Stomach smooth muscle (tissue), 2 donors: ENCODE data around the gene GNL1.
"Not testable (repeated sequence)": the region's sequence is repeated elsewhere in the genome, so short reads cannot be mapped to it uniquely, and the experiment has no call there.

ENCODE experiments used
- H3K27ac ChIP-seq: one replicate; pipeline ENCODE4 v1.7.0; 2013; ENCODE audit warnings: mild to moderate bottlenecking, low read length, inconsistent platforms
- H3K27me3 ChIP-seq, 2 donors: one replicate each; pipeline ENCODE4 v1.7.0; 2013; ENCODE audit warnings: low read length in 2 of 2; ENCODE audit not compliant: insufficient read depth in 2 of 2, control insufficient read depth in 1 of 2
- H3K36me3 ChIP-seq, 2 donors: one replicate each; pipeline ENCODE4 v1.7.0; 2013; ENCODE audit warnings: low read length in 2 of 2; ENCODE audit not compliant: control insufficient read depth in 2 of 2, insufficient read depth in 2 of 2
- H3K4me1 ChIP-seq: one replicate; pipeline ENCODE4 v1.7.0; 2013; ENCODE audit warnings: low read length; ENCODE audit not compliant: control insufficient read depth, insufficient read depth
- H3K4me3 ChIP-seq, 2 donors: one replicate each; pipeline ENCODE4 v1.7.0; 2013; ENCODE audit warnings: low read length in 2 of 2
- H3K9ac ChIP-seq, 2 donors: one replicate each; pipeline ENCODE4 v1.7.0; 2013; ENCODE audit warnings: low read length in 2 of 2, mild to moderate bottlenecking in 1 of 2
- H3K9me3 ChIP-seq, 2 donors: one replicate each; pipeline ENCODE4 v1.7.0; 2013; ENCODE audit warnings: low read length in 2 of 2; ENCODE audit not compliant: control insufficient read depth in 2 of 2
- donor health status: healthy.
- donor health status: Pancreatic carcinoma.

Gene GNL1

DNA sequence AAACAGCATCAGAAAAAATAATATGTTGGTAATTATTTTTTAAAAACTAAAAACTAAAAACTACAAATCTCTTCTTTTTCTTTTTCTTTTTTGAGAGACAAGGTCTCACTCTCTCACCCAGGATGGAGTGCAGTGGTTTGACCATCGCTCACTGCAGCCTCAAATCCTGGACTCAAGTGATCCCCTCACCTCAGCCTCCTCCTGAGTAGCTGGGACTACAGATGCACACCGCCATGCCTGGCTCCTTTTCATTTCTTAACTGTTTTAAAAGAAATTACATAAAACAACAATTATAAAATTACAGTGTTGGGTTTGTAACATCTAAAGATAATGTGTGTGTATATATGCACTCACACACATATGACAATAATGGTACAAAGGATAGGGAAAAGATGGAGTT, 42.8 kb downstream of the GNL1 start:
- Histone ChIP-seq H3K4me3 (no peak overlapping the region), H3K4me1 (peaks cover 3% of the 10 kb centered on the region), H3K27ac (no peak overlapping the region), H3K27me3 (peaks cover 0 to 2% of the 10 kb centered on the region in 2 donors), H3K36me3 (no peaks in the 10 kb centered on the region), H3K9me3 (no peaks in the 10 kb centered on the region), H3K9ac (no peak overlapping the region)

DNA sequence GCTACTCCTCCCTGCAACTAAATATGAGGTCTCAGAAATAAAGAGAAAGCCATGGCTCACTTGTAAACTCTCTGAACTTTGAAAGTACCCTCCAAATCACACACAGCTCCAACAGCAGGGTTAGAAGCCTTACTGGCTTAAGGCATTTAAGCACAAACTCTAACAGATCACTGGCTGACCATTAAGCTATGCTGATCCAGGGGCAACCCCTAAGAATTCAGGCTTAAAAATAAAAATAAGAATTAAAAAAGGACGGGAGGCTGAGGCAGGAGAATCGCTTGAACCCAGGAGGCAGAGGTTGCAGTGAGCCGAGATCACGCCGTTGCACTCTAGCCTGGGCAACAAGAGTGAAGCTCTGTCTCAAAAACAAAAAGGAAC, 45.1 kb downstream of the GNL1 start:
- Histone ChIP-seq H3K9me3 (no peaks in the 10 kb centered on the region), H3K36me3 (no peaks in the 10 kb centered on the region), H3K27me3 (peaks cover 2 to 3% of the 10 kb centered on the region in 2 donors), H3K27ac (no peak overlapping the region), H3K4me1 (peaks cover 2% of the 10 kb centered on the region), H3K4me3 (no peak overlapping the region), H3K9ac (no peak overlapping the region)

DNA sequence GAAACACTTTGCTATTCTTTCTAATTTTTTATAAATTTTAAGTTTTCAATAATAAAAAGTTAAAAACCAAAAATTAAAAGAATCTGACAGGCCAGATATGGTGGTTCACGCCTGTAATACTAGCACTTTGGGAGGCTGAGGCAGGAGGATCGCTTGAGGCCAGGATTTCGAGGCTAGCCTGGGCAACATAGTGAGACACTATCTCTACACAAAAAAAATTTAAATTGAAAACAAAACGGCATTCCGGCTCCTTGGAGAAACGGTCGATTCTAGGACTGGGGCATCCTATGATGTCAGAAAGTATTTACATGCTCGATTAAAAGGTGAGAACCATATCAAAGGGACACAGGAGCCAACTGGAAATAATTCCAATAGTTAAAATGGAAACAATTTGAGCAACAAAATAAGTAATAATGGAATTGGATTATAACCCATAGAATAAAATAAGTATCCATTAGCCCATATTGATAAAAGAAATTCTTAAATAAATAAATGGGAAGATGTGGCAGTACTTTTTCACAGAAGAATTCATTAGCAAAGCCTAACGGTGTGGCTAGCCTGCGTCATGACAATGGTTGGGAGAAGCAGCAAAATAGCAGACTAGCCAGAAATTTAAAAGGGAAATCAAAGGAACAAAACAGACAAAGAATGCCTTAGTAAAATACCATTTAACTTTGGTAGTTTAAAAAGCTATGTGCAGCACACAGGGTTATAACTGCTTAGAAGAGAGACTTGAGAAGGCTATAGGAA, 45.7 kb downstream of the GNL1 start:
- Histone ChIP-seq H3K4me1 (no peaks in the 10 kb centered on the region), H3K27me3 (peaks cover 0 to 3% of the 10 kb centered on the region in 2 donors), H3K27ac (no peak overlapping the region), H3K9me3 (no peaks in the 10 kb centered on the region), H3K36me3 (no peaks in the 10 kb centered on the region), H3K9ac (no peak overlapping the region), H3K4me3 (no peak overlapping the region)

DNA sequence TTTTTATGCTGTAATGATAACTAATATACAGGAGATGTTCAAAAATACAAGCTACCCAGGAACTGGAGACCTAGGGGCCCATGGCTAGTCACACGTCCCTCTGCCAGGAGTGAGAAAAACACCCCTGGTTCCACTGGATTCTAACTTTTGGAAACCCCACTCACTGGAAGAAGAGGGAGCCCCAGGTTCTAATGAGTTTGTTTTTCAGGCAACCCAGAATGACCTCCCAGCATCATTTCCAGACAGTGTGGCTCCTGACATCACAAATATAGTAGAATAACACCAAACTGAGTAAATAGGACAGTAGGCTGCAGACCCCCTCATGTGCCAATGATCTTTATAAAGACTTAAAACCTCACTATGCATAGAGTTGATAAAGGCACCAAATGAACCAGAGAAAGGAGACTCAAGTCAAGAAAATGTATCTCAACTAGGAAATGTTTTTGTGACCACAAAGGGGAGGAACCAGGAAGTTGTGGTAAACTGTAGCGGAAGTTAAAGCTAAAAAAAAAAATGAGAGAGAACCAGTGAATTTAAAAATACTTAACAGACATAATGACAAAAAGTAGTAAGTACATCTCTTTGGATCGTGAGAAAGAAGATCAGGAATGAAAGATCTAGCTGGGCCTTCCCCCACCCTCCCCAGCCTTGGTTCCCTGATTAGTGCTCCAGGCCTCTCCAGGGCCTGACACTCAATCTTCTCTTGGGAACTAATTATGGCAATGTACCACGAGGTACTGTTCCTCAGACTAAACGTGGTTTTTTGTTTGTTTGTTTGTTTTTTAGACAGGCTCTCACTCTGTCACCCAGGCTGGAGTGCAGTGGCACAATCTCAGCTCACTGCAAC, 47.2 kb downstream of the GNL1 start:
- H3K4me3 ChIP-seq: no peak overlapping the region
- H3K36me3 ChIP-seq: no peaks in the 10 kb centered on the region
- H3K4me1 ChIP-seq: no peaks in the 10 kb centered on the region
- H3K27ac ChIP-seq: no peak overlapping the region
- H3K27me3 ChIP-seq: peaks cover 0 to 3% of the 10 kb centered on the region in 2 donors
- no peaks in the 10 kb centered on the region for H3K9me3 ChIP-seq
- no peak overlapping the region for H3K9ac ChIP-seq

DNA sequence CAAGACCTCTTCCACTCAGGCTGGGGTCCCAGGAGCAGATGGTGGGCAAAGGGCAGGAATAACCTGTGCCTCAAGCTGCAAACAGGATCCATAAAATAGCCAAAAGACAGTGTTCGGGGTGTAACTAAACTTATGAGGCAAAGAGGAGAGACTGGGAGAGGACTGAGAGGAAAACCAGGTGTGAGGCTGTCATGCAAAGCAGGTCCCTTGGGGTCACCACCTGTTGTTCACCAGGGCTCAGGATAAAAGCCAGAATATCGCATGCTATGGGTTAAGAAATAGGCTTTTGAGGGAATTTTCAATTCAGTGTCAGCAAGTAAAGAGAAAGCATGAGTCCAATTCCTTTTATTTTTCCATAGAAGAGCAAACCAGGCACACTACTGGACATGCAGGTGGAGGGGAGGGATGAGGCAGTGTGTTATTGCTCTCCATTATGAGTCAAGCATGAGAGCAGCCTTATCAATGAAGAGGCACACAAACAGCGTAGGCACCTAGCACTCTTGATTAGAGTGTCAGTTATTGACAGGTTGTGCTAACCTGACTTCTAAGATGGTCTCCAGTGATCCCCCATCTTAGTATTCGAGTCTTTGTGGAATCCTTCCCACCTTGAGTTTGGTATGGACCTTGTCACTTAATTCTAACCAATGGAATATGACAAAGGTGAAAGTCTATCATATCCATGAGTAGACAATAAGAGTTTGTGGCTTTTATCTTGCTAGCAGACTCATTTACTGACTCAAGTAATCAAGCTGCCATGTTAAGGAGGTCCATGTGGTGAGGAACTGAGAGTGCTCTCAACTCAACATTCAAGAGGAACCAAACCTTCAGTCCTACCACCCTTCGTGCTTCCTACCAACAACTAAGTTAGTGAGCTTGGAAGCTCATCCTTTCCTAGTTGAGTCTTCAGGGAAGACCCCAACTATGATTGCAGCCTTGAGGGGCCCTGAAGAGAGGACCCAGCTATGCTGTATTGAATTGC, 48.2 kb downstream of the GNL1 start:
- Histone ChIP-seq H3K4me3 (no peak overlapping the region), H3K9ac (no peak overlapping the region), H3K4me1 (no peaks in the 10 kb centered on the region), H3K9me3 (no peaks in the 10 kb centered on the region), H3K27me3 (peaks cover 0 to 3% of the 10 kb centered on the region in 2 donors), H3K36me3 (no peaks in the 10 kb centered on the region), H3K27ac (no peak overlapping the region)

DNA sequence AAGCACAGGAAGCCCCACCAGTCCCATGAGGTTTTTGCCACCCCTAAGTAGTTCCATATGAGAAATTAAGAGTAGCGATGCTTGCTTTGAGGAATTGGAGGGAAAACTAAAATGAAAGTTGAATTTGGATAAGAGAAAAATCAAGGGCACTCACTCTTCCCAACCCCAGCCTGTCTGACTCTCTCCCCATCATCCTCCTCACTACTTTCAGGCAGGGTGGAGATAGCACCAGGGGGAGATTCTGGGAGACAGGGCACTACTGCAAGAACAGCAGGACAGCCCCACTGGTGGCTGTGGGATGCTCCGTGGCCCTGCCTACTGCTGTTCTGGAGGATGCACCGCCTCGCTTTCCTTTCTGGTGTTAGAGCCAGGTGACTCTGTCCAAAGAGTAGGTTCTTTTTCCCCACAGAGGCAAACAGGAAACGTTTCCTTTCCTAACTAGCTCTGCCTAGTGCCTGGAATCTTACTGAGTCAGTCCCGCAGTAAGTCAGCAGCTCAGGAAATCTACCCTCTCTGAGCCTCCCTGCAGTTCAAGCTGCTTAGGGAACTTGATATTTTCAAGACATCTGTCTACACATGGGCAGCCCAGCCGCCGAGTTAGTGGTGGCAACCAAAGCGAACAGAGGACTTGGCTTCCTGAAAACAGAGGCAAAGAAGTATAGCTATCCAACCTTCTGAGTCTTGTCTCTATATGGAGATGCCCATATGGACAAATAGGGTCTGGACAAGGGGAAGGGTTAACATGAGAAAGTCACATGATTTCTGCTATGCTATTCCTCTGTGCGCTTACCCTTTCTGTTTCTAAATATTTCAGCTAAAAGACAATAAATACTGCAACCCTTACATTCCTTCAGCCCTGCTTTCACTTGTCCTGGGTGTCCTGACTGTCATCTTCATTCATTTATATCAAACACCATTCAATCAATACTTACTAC, 55.6 kb downstream of the GNL1 start:
- no peaks in the 10 kb centered on the region for H3K4me1 ChIP-seq
- H3K9me3 ChIP-seq: no peaks in the 10 kb centered on the region
- H3K27me3 ChIP-seq: peaks cover 0 to 5% of the 10 kb centered on the region in 2 donors
- H3K27ac ChIP-seq: no peak overlapping the region
- H3K4me3 ChIP-seq: peak overlapping the region in 1 of 2 donors; percentile 8
- H3K36me3 ChIP-seq: no peaks in the 10 kb centered on the region
- no peak overlapping the region for H3K9ac ChIP-seq

DNA sequence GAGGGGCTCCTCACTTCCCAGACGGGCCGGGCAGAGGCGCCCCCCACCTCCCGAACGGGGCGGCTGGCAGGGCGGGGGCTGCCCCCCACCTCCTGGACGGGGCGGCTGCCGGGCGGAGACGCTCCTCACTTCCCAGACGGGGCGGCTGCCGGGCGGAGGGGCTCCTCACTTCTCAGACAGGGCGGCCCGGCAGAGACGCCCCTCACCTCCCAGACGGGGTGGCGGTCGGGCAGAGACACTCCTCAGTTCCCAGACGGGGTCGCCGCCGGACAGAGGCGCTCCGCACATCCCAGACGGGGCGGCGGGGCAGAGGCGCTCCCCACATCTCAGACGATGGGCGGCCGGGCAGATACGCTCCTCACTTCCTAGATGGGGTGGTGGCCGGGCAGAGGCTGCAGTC, 57.6 kb downstream of the GNL1 start:
- not testable (repeated sequence) for H3K27ac ChIP-seq, H3K4me3 ChIP-seq, H3K36me3 ChIP-seq, H3K27me3 ChIP-seq, H3K9me3 ChIP-seq, H3K9ac ChIP-seq, H3K4me1 ChIP-seq

DNA sequence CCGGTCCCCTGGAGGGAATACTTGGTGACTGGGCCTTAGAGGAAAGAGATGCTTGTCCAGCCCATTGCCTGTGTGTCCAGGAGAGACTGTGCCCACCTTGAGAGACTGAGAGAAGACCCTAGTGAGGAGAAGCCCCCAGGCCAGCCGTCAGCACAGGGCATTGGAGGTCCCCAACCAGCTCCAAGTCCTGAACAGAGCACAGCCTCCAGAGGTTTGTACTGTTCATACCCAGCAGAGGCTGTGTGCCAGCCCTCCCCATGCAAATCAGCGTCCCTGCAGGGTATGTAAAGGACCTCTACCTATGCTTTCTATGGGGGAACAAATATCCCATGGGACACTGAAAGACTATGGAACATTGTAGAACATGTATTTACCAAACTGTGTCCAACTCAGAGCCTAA, 58.6 kb downstream of the GNL1 start:
- no peaks in the 10 kb centered on the region for H3K4me1 ChIP-seq
- H3K9ac ChIP-seq: no peak overlapping the region
- H3K9me3 ChIP-seq: no peaks in the 10 kb centered on the region
- peaks cover 3 to 4% of the 10 kb centered on the region in 2 donors for H3K36me3 ChIP-seq
- H3K27me3 ChIP-seq: peaks cover 0 to 5% of the 10 kb centered on the region in 2 donors
- no peak overlapping the region for H3K27ac ChIP-seq
- H3K4me3 ChIP-seq: no peak overlapping the region

DNA sequence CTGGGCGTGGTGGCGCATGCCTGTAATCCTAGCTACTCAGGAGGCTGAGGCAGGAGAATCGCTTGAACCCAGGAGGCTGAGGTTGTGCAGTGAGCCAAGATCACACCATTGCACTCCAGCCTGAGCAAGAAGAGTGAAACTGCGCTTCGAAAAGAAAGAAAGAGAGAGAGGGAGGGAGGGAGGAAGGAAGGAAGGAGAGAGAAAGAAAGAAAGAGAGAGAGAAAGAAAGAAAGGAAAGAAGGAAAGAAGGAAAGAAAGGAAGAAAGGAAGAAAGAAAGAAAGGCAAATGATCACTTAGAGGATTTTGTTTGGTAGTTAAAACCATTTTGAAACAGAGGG, 59.1 kb downstream of the GNL1 start:
- not testable (repeated sequence) for H3K27me3 ChIP-seq, H3K27ac ChIP-seq, H3K4me3 ChIP-seq, H3K9ac ChIP-seq, H3K4me1 ChIP-seq, H3K36me3 ChIP-seq, H3K9me3 ChIP-seq

DNA sequence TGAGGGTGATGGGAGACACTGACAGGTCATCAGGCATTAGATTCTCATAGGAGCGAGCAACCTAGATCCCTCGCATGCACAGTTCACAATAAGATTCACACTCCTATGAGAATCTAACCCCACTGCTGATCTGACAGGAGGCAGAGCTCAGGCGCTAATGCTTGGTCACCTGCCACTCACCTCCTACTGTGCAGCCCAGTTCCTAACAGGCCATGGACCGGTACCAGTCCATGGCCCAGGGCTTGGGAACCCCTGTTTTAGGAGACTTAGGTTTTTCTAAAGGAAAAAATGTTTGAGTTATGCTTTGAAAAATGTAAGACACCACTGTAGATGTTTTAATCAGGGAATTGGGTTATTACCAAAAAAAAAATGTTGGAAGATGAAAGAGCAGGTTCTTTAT, 60.3 kb downstream of the GNL1 start:
- Histone ChIP-seq H3K36me3 (peaks cover 15 to 16% of the 10 kb centered on the region in 2 donors), H3K4me1 (peaks cover 7% of the 10 kb centered on the region), H3K27ac (no peak overlapping the region), H3K9ac (no peak overlapping the region), H3K9me3 (no peaks in the 10 kb centered on the region), H3K4me3 (no peak overlapping the region), H3K27me3 (peaks cover 0 to 4% of the 10 kb centered on the region in 2 donors)
